Heart right ventricle (tissue), 16 donors: ENCODE results near the gene ADAMTSL3. TPM values are rescaled to one million over a fixed set of nuclear protein-coding genes. Genes with fewer than 3 reads are reported as not detected.

ENCODE experiments used
- ATAC-seq, 8 donors: fragments of 200-7000 bp; cut with Tn5 transposase; one replicate each; pipeline ENCODE4 v1.9.1; 2020; ENCODE audit warnings: mild to moderate bottlenecking in 8 of 8, moderate library complexity in 8 of 8, moderate number of reproducible peaks in 1 of 8
- DNase-seq, 2 donors: peaks; one replicate each; pipeline ENCODE4 v3.0.0-alpha.2; 2020
- H3K27ac ChIP-seq, 10 donors: fragments of 200-600 bp; sonication (generic) in 2 of 10; one replicate each; pipeline versions ENCODE4 v1.5.0 to v1.8.0; 2020 to 2022; ENCODE audit warnings: mild to moderate bottlenecking in 3 of 10
- H3K27me3 ChIP-seq, 7 donors: fragments of 200-600 bp; one replicate each; pipeline ENCODE4 v1.8.0; 2021 to 2022; ENCODE audit warnings: mild to moderate bottlenecking in 2 of 7
- H3K36me3 ChIP-seq, 9 donors: fragments of 200-600 bp; sonication (generic) in 1 of 9; one replicate each; pipeline versions ENCODE4 v1.5.0 to v1.8.0; 2020 to 2022; ENCODE audit warnings: mild to moderate bottlenecking in 2 of 9
- H3K4me1 ChIP-seq, 9 donors: fragments of 200-600 bp; sonication (generic) in 1 of 9; one replicate each; pipeline versions ENCODE4 v1.5.0 to v1.8.0; 2020 to 2022; ENCODE audit warnings: mild to moderate bottlenecking in 4 of 9
- H3K4me3 ChIP-seq, 10 donors: fragments of 200-600 bp; sonication (generic) in 2 of 10; one replicate each; pipeline versions ENCODE4 v1.5.0 to v1.8.0; 2020 to 2022; ENCODE audit warnings: mild to moderate bottlenecking in 7 of 10, moderate library complexity in 2 of 10
- H3K9me3 ChIP-seq, 11 donors: fragments of 200-600 bp in 10 of 11; sonication (generic) in 2 of 11; one replicate each; pipeline versions ENCODE4 v1.5.0 to v1.8.0; 2013 to 2022; ENCODE audit warnings: mild to moderate bottlenecking in 2 of 11, control low read depth in 1 of 11, moderate library complexity in 1 of 11
- CTCF ChIP-seq, 9 donors: fragments of 200-600 bp; sonication (generic) in 2 of 9; IDR thresholded peaks; one replicate each; pipeline versions ENCODE4 v1.5.0 to v1.8.0; 2021 to 2022; ENCODE audit warnings: antibody characterized with exemption in 9 of 9, mild to moderate bottlenecking in 5 of 9, moderate library complexity in 1 of 9
- WGBS, 2 donors: extraction: QIAGEN DNeasy Blood & Tissue Kit; methylation state at CpG; one replicate each; pipeline ENCODE4 v1.1.7; 2013; ENCODE audit warnings: inconsistent platforms in 1 of 2; 5-methylcytosine and 5-hydroxymethylcytosine counted together
- intact Hi-C, 10 donors: fragments of 100-400 bp; cut with DNase I; formaldehyde crosslinking; loops; one replicate each; pipeline versions ENCODE4 v1.11.1 to v1.14.2; 2022
- polyA plus RNA-seq, 2 donors: library from polyadenylated mRNA; stranded (reverse); fragments of 200-250 nt; gene quantifications; one replicate each; pipeline ENCODE4 v1.2.3, GENCODE V29; 2013
- total RNA-seq, 10 donors: library from RNA; stranded (reverse); fragmentation: NEBNext Ultra II Directional in 3 of 10; extraction: Animal tissue kit (Norgen Biotek cat#: 25700) in 3 of 10; gene quantifications; one replicate each; pipeline versions ENCODE4 v1.2.1 to v1.2.4, GENCODE V29; 2021 to 2023
- donor health status: Arrhythmogenic right ventricular cardiomyopathy.
- donor health status: ischemic (EF 13 %, LVEDD 7.1; RV severe dilation, severe dysfunction).
- donor health status: healthy with polysubstance abuse.
- donor health status: DM: no; HTN: yes; CAD: no.
- donor health status: DM: no; HTN: no; CAD: no.
- donor health status: ischemic (EF 25% LVEDD 6.9; RV normal size, moderate dysfunction).
- donor health status: ischemic (EF 25% LVEDD 5.7; RV mildly dilated, moderate dysfunction).
- donor health status: healthy.
- donor health status: DM: yes; HTN: yes; CAD: no.
- donor health status: Ischemic cardiomyopathy.
- donor health status: ischemic (EF 35%, LVEDD 5.7; RV mildly dilated, moderate dysfunction).
- donor health status: nonischemic (EF 11% LVEDD 7.7; RV severe dilation, severe dysfunction).
- donor health status: DM: yes; HTN: yes; CAD: no.
- donor health status: PGD.
- donor health status: ischemic (EF 29% LVEDD 5.4; RV normal size, mild dysfunction).
- donor health status: nonischemic (EF 23%, LVEDD 6.1; RV moderate dilation, normal function).

The ADAMTSL3 gene
- total and polyA plus RNA-seq, 12 donors, result 1.6 to 15.4 (median 11.0) TPM

- 23 to 28% methylated on average over 8 of the region's 8 CpGs for WGBS, 2 donors
- Histone ChIP-seq H3K4me1 (peaks cover 0 to 22% (median 8%) of the 10 kb centered on the region in 9 donors), H3K36me3 (no peaks in the 10 kb centered on the region), H3K4me3 (no peak overlapping the region), H3K27me3 (no peaks in the 10 kb centered on the region), H3K27ac (no peak overlapping the region), H3K9me3 (no peaks in the 10 kb centered on the region)
- peak in 2 of 8 donors; percentile 47 to 56 for ATAC-seq
- intact Hi-C loops, result loop anchor here in 2 of 10 donors (5.0 to 10.0 kb wide), 3 partner anchors 57 to 186 kb away; partner anchors contain the start of gene ADAMTSL3 (in 1 of the 2)
- TF ChIP-seq CTCF (IDR thresholded peaks at IDR 0.05), result peak in 8 of 9 donors; percentile 31 to 60 (median 50)
- DNase-seq, result peak in 1 of 2 donors; percentile 48
Observed at GRCh38 chr15:83837945-83838571, 184.1 kb downstream of the ADAMTSL3 start.

- no peaks in the 10 kb centered on the region for H3K9me3 ChIP-seq
- no peak for TF ChIP-seq CTCF (IDR thresholded peaks at IDR 0.05)
- DNase-seq (no peak), ATAC-seq (no peak)
- no peak overlapping the region for H3K27ac ChIP-seq
- H3K4me3 ChIP-seq, result no peak overlapping the region
- peaks cover 0 to 29% (median 15%) of the 10 kb centered on the region in 9 donors for H3K4me1 ChIP-seq
- H3K27me3 ChIP-seq, result no peaks in the 10 kb centered on the region
- 95 to 100% methylated on average over 2 of the region's 2 CpGs for WGBS, 2 donors
- intact Hi-C loops, result loop anchor here in 2 of 10 donors (5.0 to 10.0 kb wide), 3 partner anchors 56 to 186 kb away; partner anchors contain the start of gene ADAMTSL3 (in 1 of the 2)
- H3K36me3 ChIP-seq, result no peaks in the 10 kb centered on the region
Observed at GRCh38 chr15:83838763-83839162, 184.8 kb downstream of the ADAMTSL3 start.

GRCh38 chr15:83842281-83842680 lies 188.4 kb downstream of the ADAMTSL3 start:
- intact Hi-C loops, result loop anchor here in 3 of 10 donors (10.0 kb wide), 5 partner anchors 53 to 277 kb away; partner anchors contain the start of gene ADAMTSL3 (in 2 of the 3)
- Histone ChIP-seq H3K27ac (no peak overlapping the region), H3K27me3 (no peaks in the 10 kb centered on the region), H3K4me1 (peaks cover 0 to 42% (median 32%) of the 10 kb centered on the region in 9 donors), H3K4me3 (no peak overlapping the region), H3K9me3 (no peaks in the 10 kb centered on the region), H3K36me3 (no peaks in the 10 kb centered on the region)
- 66 to 81% methylated on average over 6 of the region's 6 CpGs for WGBS, 2 donors
- DNase-seq, result no peak
- TF ChIP-seq CTCF (IDR thresholded peaks at IDR 0.05), result no peak
- no peak for ATAC-seq

GRCh38 chr15:83843471-83843871 lies 189.5 kb downstream of the ADAMTSL3 start:
- 24% methylated on average over 3 of the region's 3 CpGs for WGBS, 2 donors
- no peaks in the 10 kb centered on the region for H3K9me3 ChIP-seq
- no peak for TF ChIP-seq CTCF (IDR thresholded peaks at IDR 0.05)
- ATAC-seq (peak; percentile 30 to 81 (median 43)), DNase-seq (peak; percentile 11 to 46)
- no peaks in the 10 kb centered on the region for H3K27me3 ChIP-seq
- H3K4me3 ChIP-seq, result no peak overlapping the region
- peak overlapping the region in 3 of 10 donors; percentile 28 to 48 (median 34) for H3K27ac ChIP-seq
- H3K36me3 ChIP-seq, result no peaks in the 10 kb centered on the region
- peaks cover 0 to 53% (median 34%) of the 10 kb centered on the region in 9 donors for H3K4me1 ChIP-seq
- intact Hi-C loops, result loop anchor here in 3 of 10 donors (10.0 kb wide), 5 partner anchors 51 to 279 kb away; partner anchors contain the start of gene ADAMTSL3 (in 2 of the 3)
